Tibial artery (tissue), 4 donors: ENCODE results near the gene SGSM1.
A peak's percentile ranks its signal among the peaks of the same experiment; 100 is the strongest.

ENCODE experiments used
- DNase-seq, 2 donors: peaks; one replicate each; pipeline ENCODE4 v3.0.0-alpha.2; 2019
- H3K27ac ChIP-seq, 2 donors: fragments of 200-600 bp; sonication (generic) in 1 of 2; 1 replicate in 1 of 2; 2 replicates in 1 of 2; pipeline ENCODE4 v1.5.1; 2018 to 2019; ENCODE audit warnings: mild to moderate bottlenecking in 1 of 2
- H3K27me3 ChIP-seq, 2 donors: fragments of 200-600 bp; sonication (generic) in 1 of 2; one replicate each; pipeline versions ENCODE4 v1.5.1 to v1.6.0; 2016 to 2019
- H3K36me3 ChIP-seq, 3 donors: fragments of 200-600 bp; sonication (generic) in 2 of 3; one replicate each; pipeline ENCODE4 v1.5.1; 2016 to 2019; ENCODE audit warnings: mild to moderate bottlenecking in 2 of 3
- H3K4me1 ChIP-seq, 4 donors: fragments of 200-600 bp; sonication (generic) in 2 of 4; 1 replicate in 3 of 4; 2 replicates in 1 of 4; pipeline ENCODE4 v1.5.1; 2016 to 2019
- H3K4me3 ChIP-seq, 2 donors: fragments of 200-600 bp; sonication (generic) in 1 of 2; 1 replicate in 1 of 2; 2 replicates in 1 of 2; pipeline ENCODE4 v1.5.1; 2018 to 2019; ENCODE audit warnings: mild to moderate bottlenecking in 2 of 2
- H3K9me3 ChIP-seq, 3 donors: fragments of 200-600 bp; sonication (generic) in 1 of 3; one replicate each; pipeline ENCODE4 v1.5.1; 2016 to 2019
- intact Hi-C: fragments of 100-400 bp; cut with DNase I; formaldehyde crosslinking; loops from one replicate; pipeline ENCODE4 v1.15.0; 2023; ENCODE audit warnings: low total_unique reads
- TF ChIP-seq, protein P1 (sequence below), 2 experiments: fragments of 200-600 bp in 1 of 2; fragments of 450-650 bp in 1 of 2; IDR thresholded peaks; one replicate each; pipeline ENCODE4 v1.5.1; 2017 to 2019; ENCODE audit warnings: antibody characterized with exemption in 2 of 2, mild to moderate bottlenecking in 1 of 2, moderate library complexity in 1 of 2

Gene SGSM1

GRCh38 chr22:24796860-24797259, 9.2 kb upstream of the SGSM1 start:
- no peaks in the 10 kb centered on the region for H3K27me3 ChIP-seq
- H3K4me3 ChIP-seq, result no peak overlapping the region
- TF ChIP-seq, protein P1, sequence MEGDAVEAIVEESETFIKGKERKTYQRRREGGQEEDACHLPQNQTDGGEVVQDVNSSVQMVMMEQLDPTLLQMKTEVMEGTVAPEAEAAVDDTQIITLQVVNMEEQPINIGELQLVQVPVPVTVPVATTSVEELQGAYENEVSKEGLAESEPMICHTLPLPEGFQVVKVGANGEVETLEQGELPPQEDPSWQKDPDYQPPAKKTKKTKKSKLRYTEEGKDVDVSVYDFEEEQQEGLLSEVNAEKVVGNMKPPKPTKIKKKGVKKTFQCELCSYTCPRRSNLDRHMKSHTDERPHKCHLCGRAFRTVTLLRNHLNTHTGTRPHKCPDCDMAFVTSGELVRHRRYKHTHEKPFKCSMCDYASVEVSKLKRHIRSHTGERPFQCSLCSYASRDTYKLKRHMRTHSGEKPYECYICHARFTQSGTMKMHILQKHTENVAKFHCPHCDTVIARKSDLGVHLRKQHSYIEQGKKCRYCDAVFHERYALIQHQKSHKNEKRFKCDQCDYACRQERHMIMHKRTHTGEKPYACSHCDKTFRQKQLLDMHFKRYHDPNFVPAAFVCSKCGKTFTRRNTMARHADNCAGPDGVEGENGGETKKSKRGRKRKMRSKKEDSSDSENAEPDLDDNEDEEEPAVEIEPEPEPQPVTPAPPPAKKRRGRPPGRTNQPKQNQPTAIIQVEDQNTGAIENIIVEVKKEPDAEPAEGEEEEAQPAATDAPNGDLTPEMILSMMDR (IDR thresholded peaks at IDR 0.05), result no peak
- no peaks in the 10 kb centered on the region for H3K9me3 ChIP-seq
- intact Hi-C loops, result no loop called here
- H3K36me3 ChIP-seq, result no peaks in the 10 kb centered on the region
- H3K27ac ChIP-seq, result no peak overlapping the region
- no peak for DNase-seq
- H3K4me1 ChIP-seq, result no peaks in the 10 kb centered on the region

GRCh38 chr22:24801901-24802465, 4.0 kb upstream of the SGSM1 start:
- TF ChIP-seq, protein P1 (IDR thresholded peaks at IDR 0.05), result no peak
- Histone ChIP-seq H3K36me3 (no peaks in the 10 kb centered on the region), H3K9me3 (no peaks in the 10 kb centered on the region), H3K27ac (no peak overlapping the region), H3K4me1 (peaks cover 0 to 12% (median 8%) of the 10 kb centered on the region in 4 donors), H3K4me3 (no peak overlapping the region), H3K27me3 (no peaks in the 10 kb centered on the region)
- intact Hi-C loops, result no loop called here
- DNase-seq, result no peak

- Histone ChIP-seq H3K36me3 (no peaks in the 10 kb centered on the region), H3K9me3 (no peaks in the 10 kb centered on the region), H3K4me1 (peaks cover 0 to 23% (median 14%) of the 10 kb centered on the region in 4 donors), H3K27ac (no peak overlapping the region), H3K4me3 (no peak overlapping the region), H3K27me3 (no peaks in the 10 kb centered on the region)
- TF ChIP-seq, protein P1 (IDR thresholded peaks at IDR 0.05), result peak; percentile 73 to 91
- intact Hi-C loops, result no loop called here
- peak in 1 of 2 donors; percentile 56 for DNase-seq
These were observed 2.9 kb upstream of the SGSM1 start for GRCh38 chr22:24803064-24803542.

DNA sequence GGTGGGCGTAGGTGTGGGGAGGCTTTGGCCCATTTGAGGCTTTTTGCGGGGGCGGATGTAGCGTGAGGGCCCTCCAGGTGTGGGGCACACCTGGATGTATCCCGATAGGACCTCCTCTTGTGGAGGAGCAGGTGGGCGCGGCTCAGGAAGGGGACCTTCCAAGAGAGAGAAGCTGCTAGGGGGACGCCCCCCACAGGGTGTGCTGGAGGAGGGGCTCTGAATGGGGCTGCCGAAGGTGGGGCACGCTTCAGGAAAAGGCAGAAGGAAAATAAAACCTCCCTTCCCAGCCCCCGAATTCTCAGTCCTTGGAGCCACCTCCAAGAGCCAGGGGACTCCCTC, 621 bp downstream of the SGSM1 start:
- H3K9me3 ChIP-seq, result no peaks in the 10 kb centered on the region

DNA sequence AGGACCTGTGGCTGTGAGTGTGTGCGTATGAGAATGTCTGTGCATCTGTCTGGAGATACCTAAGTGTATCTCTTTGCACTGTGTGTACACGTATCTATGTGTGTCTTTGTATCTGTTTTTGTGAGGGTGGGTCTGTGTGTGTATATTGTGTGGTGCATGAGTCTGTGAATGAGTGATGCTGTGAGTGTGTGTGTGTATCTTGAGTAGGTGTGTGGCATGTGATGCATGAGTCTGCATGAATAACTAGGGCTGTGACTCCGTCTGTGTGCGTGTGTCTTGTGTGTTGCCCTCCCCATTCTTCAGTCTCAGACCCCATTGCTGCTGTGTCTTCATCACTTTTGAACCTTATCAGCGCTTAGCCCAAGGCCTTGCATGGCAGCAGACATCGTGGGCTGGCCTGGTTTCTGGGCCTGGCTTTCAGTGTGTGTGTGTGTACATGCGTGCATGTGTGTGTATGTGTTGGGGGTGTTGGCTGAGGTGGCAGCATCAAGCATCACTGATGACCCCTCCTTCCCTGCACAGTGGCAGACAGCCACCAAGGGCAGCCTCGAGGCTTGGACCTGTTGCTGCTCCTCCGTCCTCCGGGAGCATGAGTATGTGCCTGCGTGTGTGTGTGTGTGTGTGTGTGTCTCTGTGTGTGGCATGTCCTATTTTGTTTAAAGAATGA, 1.4 kb downstream of the SGSM1 start:
- H3K9me3 ChIP-seq, result no peaks in the 10 kb centered on the region
- TF ChIP-seq, protein P1 (IDR thresholded peaks at IDR 0.05), result no peak
- H3K27me3 ChIP-seq, result no peaks in the 10 kb centered on the region
- H3K36me3 ChIP-seq, result no peaks in the 10 kb centered on the region
- H3K4me1 ChIP-seq, result peaks cover 0 to 60% (median 43%) of the 10 kb centered on the region in 4 donors
- H3K4me3 ChIP-seq, result peak overlapping the region; percentile 80 to 81
- peak; percentile 75 to 91 for DNase-seq
- H3K27ac ChIP-seq, result peak overlapping the region; percentile 94 to 97
- intact Hi-C loops, result loop anchor here (5.0 kb wide), 1 partner anchor 85 kb away; no protein-coding TSS in a partner anchor

More for the DNA sequence above, 621 bp downstream of the SGSM1 start:
- Histone ChIP-seq H3K27me3 (no peaks in the 10 kb centered on the region), H3K4me3 (peak overlapping the region; percentile 80 to 81), H3K4me1 (peaks cover 0 to 58% (median 43%) of the 10 kb centered on the region in 4 donors), H3K27ac (peak overlapping the region; percentile 94 to 97), H3K36me3 (no peaks in the 10 kb centered on the region)
- intact Hi-C loops, result loop anchor here (5.0 kb wide), 1 partner anchor 86 kb away; no protein-coding TSS in a partner anchor
- no peak for DNase-seq
- TF ChIP-seq, protein P1 (IDR thresholded peaks at IDR 0.05), result no peak
